HEK293T (cell line): Measurements from ENCODE around the gene NADSYN1.

Experiments
- BHLHE40 ChIP-seq: fragments of 450-650 bp; IDR thresholded peaks from 2 replicates; pipeline ENCODE4 v1.6.1; 2016; ENCODE audit warnings: mild to moderate bottlenecking, moderate library complexity, borderline replicate concordance
- SUZ12 ChIP-seq: fragments of 450-650 bp; IDR thresholded peaks from 2 replicates; pipeline ENCODE4 v1.6.1; 2016; ENCODE audit warnings: mild to moderate bottlenecking

DNA sequence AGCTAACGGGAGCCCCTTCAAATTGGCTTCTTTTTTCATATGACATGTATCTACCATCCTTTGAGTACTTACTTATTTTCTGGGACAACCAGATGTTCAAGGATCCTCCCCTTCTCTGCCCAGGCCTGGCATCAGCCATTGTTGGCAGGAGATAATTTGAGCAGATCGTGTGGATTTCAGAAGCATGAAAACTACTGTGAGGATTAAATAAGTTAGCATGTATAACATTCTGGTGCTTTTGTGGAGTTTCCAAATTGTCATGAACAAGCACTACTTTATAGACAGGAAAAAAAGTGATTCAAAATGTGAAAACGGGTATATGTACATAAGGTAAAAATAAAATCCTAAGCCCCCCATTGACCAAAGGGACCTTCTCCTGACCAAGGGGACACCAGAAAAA is 2.1 kb upstream of the NADSYN1 start:
- no peak for TF ChIP-seq SUZ12
- no peak for TF ChIP-seq BHLHE40
